Activated T-cell treated with anti-CD3 and anti-CD28 coated beads, Interleukin-2, amount 50 U/mL, for 24 hours (primary cell): Measurements from ENCODE around the gene SMIM10L2A.
A peak's percentile ranks its signal among the peaks of the same experiment; 100 is the strongest.
"Not testable (repeated sequence)": the region's sequence is repeated elsewhere in the genome, so short reads cannot be mapped to it uniquely, and the experiment has no call there.

Experiments
- DNase-seq: peaks from one replicate; pipeline ENCODE4 v3.0.0-alpha.2; 2020
- H3K27ac Mint-ChIP-seq: 2 replicates; pipeline ENCODE4 v1.8.0; 2020; ENCODE audit warnings: mild to moderate bottlenecking, mixed read lengths
- H3K27me3 Mint-ChIP-seq: 2 replicates; pipeline ENCODE4 v1.8.0; 2020; ENCODE audit warnings: mixed read lengths
- H3K36me3 Mint-ChIP-seq: 2 replicates; pipeline ENCODE4 v1.8.0; 2020; ENCODE audit warnings: low read depth, mixed read lengths
- H3K4me1 Mint-ChIP-seq: 2 replicates; pipeline ENCODE4 v1.8.0; 2020; ENCODE audit warnings: low read depth, mixed read lengths
- H3K4me3 Mint-ChIP-seq: 2 replicates; pipeline ENCODE4 v1.8.0; 2020; ENCODE audit warnings: mild to moderate bottlenecking, moderate library complexity, mixed read lengths
- H3K9me3 Mint-ChIP-seq: 2 replicates; pipeline ENCODE4 v1.8.0; 2020; ENCODE audit warnings: mixed read lengths

Gene SMIM10L2A

DNA sequence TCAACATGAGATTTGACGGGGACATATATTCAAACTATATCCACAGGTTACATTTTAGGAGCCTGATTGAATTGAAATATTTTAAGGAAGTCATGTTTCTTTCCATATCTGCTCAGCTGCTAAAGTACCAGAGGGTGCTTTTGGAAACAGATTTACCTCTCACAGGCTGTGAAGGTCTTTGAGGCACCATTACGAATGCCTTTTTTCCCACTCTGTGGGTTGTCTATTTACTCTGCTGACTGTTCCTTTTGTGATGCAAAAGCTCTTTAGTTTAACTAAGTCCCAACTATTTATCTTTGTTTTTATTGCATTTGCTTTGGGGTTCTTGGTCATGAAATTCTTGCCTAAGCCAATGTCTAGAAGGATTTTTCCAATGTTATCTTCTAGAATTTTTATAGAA, 40.0 kb downstream of the SMIM10L2A start:
- H3K4me3 Mint-ChIP-seq, H3K27ac Mint-ChIP-seq, H3K4me1 Mint-ChIP-seq, DNase-seq, H3K36me3 Mint-ChIP-seq, H3K9me3 Mint-ChIP-seq: not testable (repeated sequence)
- H3K27me3 Mint-ChIP-seq, result peaks cover 46% of the 10 kb centered on the region

- Mint-ChIP-seq H3K4me1 (no peaks in the 10 kb centered on the region), H3K27me3 (peaks cover 51% of the 10 kb centered on the region)
Measured at GRCh38 chrX:135463937-135464336, 42.2 kb downstream of the SMIM10L2A start.

GRCh38 chrX:135476378-135476777, 54.6 kb downstream of the SMIM10L2A start:
- H3K27ac Mint-ChIP-seq, result no peak overlapping the region
- H3K4me1 Mint-ChIP-seq, result peaks cover 2% of the 10 kb centered on the region
- H3K9me3 Mint-ChIP-seq, result no peaks in the 10 kb centered on the region
- no peaks in the 10 kb centered on the region for H3K36me3 Mint-ChIP-seq
- DNase-seq, result no peak
- no peak overlapping the region for H3K4me3 Mint-ChIP-seq
- peaks cover 21% of the 10 kb centered on the region for H3K27me3 Mint-ChIP-seq

More at GRCh38 chrX:135463937-135464336, 42.2 kb downstream of the SMIM10L2A start:
- Mint-ChIP-seq H3K9me3 (no peaks in the 10 kb centered on the region), H3K27ac (no peak overlapping the region), H3K36me3 (no peaks in the 10 kb centered on the region), H3K4me3 (no peak overlapping the region)
- DNase-seq, result no peak

DNA sequence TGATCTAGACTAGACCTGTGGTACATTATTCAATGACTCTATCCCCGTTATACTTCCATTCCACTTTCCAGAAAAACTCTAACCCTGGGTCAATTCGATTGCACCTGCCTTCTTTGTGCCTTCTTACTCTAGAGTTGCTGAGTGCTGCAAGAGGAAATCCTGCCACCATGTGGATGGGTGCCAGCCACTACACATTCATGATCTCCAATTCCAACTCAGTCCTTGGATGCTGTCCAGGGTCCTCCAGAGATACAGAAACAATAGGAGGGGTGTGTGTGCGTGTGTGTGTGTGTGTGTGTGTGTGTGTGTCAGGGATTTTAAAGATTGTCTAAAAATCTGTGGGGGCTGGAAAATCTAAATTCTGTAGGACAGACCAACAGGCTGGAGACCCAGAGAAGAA, 55.8 kb downstream of the SMIM10L2A start:
- H3K27ac Mint-ChIP-seq, result no peak overlapping the region
- DNase-seq, result peak; percentile 47
- no peak overlapping the region for H3K4me3 Mint-ChIP-seq
- H3K27me3 Mint-ChIP-seq, result peaks cover 21% of the 10 kb centered on the region
- no peaks in the 10 kb centered on the region for H3K9me3 Mint-ChIP-seq
- H3K36me3 Mint-ChIP-seq, result no peaks in the 10 kb centered on the region
- peaks cover 2% of the 10 kb centered on the region for H3K4me1 Mint-ChIP-seq
